ENCODE data around the gene TMEM45A.
"Not testable (repeated sequence)": the region's sequence is repeated elsewhere in the genome, so short reads cannot be mapped to it uniquely, and the experiment has no call there.

Gene TMEM45A

GRCh38 chr3:100575704-100576103, 83.3 kb downstream of the TMEM45A start:
- DNase-seq (ENCODE audit: low read depth): no peak

- DNase-seq (ENCODE audit: low read depth): no peak
These were observed 85.1 kb downstream of the TMEM45A start for GRCh38 chr3:100577382-100578008.

GRCh38 chr3:100578646-100579045, 86.2 kb downstream of the TMEM45A start:
- no peak for DNase-seq (ENCODE audit: low read depth)

GRCh38 chr3:100580147-100580546, 87.7 kb downstream of the TMEM45A start:
- DNase-seq (ENCODE audit: low read depth): no peak

GRCh38 chr3:100581650-100582049, 89.2 kb downstream of the TMEM45A start:
- DNase-seq (ENCODE audit: low read depth): no peak

GRCh38 chr3:100582157-100582556, 89.7 kb downstream of the TMEM45A start:
- DNase-seq (ENCODE audit: low read depth): not testable (repeated sequence)

- no peak for DNase-seq (ENCODE audit: low read depth)
These were observed 91.8 kb downstream of the TMEM45A start for GRCh38 chr3:100584101-100584660.

- DNase-seq (ENCODE audit: low read depth): no peak
These were observed 94.4 kb downstream of the TMEM45A start for GRCh38 chr3:100586832-100587231.

GRCh38 chr3:100588251-100588650, 95.8 kb downstream of the TMEM45A start:
- no peak for DNase-seq (ENCODE audit: low read depth)

GRCh38 chr3:100590114-100590839, 97.9 kb downstream of the TMEM45A start:
- peak; percentile 23 for DNase-seq (ENCODE audit: low read depth)

GRCh38 chr3:100590840-100591147, 98.4 kb downstream of the TMEM45A start:
- no peak for DNase-seq (ENCODE audit: low read depth)

- no peak for DNase-seq (ENCODE audit: low read depth)
These were observed 99.0 kb downstream of the TMEM45A start for GRCh38 chr3:100591411-100591810.

GRCh38 chr3:100600181-100601042, 108.0 kb downstream of the TMEM45A start:
- no peak for DNase-seq (ENCODE audit: low read depth)

- no peak for DNase-seq (ENCODE audit: low read depth)
These were observed 110.4 kb downstream of the TMEM45A start for GRCh38 chr3:100602506-100603444.

GRCh38 chr3:100603469-100603868, 111.0 kb downstream of the TMEM45A start:
- DNase-seq (ENCODE audit: low read depth): no peak

GRCh38 chr3:100605358-100605757, 112.9 kb downstream of the TMEM45A start:
- DNase-seq (ENCODE audit: low read depth): no peak

GRCh38 chr3:100606894-100607512, 114.6 kb downstream of the TMEM45A start:
- no peak for DNase-seq (ENCODE audit: low read depth)

GRCh38 chr3:100609305-100609704, 116.9 kb downstream of the TMEM45A start, which contains the start of gene ADGRG7:
Gene ADGRG7, plus strand, starts transcription at chr3:100609601. Its CDS starts 256 bp downstream, at chr3:100609857.
- DNase-seq (ENCODE audit: low read depth): no peak

- DNase-seq (ENCODE audit: low read depth): no peak
These were observed 117.5 kb downstream of the TMEM45A start for GRCh38 chr3:100609963-100610362.

GRCh38 chr3:100611221-100611620, 118.8 kb downstream of the TMEM45A start:
- DNase-seq (ENCODE audit: low read depth): no peak

All from stimulated activated CD8-positive, alpha-beta memory T cell treated with anti-CD3 and anti-CD28 coated beads, Interleukin-7, amount 100 ng/mL, for 24 hours (primary cell).